IPS DF 19.7 (cell line): Measurements from ENCODE around the gene SACM1L.

Source experiments
- DNase-seq: peaks from one replicate; pipeline ENCODE4 v3.0.0-alpha.2; 2013; ENCODE audit warnings: low read depth, low spot score

SACM1L gene

DNA sequence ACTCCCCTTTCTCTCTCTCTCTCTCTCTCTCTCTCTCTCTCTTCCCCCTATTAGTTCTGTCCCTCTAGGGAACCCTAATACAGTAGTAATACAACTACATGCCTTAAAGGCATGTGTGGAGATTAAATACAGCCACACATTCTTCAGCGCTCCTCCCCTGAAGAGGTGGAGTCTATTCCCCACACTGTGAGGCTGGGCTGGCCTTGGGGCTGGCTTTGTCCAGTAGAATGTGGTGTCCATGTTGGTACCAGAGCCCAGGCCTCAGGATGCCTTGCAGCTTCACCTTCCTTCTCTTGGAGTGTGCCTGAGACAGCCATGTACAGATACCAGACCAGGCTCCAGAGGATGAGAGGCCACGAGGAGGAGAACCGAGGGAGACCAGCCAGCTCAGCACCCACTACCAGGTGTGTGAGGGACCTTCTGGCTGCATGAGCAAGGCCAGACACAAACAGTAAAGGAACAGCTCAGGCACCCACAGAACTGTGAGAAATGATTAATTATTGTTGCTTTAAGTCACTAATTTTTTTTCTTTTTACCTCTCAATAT is 96.5 kb downstream of the SACM1L start:
- DNase-seq, result no peak

DNA sequence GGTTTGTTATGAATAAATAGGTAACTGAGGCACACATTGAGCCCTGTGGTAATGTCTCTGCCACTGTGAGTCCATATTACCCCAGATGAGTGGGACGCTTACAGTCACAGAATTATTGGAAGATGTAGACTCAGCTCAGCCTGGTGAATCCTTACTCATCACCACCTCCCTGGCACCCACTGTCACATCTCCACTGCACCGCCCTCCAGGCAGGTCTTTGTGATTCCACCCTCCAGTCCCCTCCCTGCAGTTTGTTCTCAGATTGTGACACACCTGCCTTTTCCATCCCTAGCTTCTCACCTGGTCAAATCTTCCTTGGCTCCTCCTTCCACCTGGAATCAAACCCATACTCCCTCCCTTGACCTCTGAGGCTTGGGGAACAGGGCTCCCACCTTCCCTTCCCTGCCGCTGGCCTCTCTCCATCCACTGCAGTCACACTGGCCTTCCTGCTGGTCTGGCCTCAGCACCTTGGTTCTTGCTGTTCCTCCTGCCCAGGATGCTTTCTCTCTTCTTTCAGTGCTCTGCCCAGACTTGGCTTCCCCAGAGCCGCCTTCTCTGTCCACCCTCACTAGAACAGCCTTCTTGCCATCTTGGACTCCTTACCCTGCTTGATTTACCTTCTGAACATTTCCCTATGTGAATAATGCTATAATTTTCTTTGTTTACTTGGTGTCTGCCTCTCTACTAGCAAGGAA is 97.8 kb downstream of the SACM1L start:
- no peak for DNase-seq

DNA sequence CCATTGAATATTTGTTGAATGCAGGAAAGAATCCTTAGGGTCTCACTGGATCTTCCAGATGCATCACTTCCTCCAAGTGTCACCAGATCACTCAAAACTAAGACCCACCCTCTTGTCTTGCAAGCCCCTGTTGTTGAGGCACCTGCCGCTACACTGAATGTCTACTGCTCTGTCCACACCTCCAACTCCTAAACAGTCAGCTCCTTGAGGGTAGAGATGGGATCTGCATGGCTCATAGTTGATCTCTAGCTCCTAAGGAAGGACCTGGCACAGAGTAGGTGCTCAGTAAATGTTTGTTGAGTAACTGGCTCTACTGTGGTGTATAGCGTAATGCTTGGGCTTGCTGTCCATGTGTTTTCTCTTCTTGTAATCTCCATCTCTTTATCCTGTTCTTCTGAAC is 98.4 kb downstream of the SACM1L start:
- no peak for DNase-seq

DNA sequence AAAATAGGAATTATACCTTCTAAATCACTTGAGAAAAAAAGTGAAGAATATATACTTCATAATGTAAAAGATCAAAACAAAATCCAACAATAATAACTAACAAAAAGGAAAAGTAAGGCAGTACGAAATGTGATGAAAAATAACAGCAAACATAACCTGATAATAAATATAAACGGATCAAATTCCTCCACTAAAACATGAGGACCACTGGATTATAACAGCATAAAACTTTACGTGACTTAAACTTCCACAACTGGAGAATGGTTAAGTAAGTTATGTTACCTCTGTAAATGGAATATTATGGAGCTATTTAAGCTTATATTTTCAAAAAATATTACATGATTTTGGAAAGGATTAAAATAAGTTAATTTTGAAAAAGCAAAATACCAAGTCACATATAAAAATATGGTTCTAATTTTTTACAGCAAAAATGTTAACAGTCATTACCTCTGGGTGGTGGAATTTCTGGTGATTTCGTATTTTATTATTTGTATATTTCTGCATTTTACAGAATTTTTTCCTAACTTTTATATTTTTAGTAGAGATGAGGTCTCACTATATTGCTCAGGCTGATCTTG is 100.1 kb downstream of the SACM1L start:
- no peak for DNase-seq

DNA sequence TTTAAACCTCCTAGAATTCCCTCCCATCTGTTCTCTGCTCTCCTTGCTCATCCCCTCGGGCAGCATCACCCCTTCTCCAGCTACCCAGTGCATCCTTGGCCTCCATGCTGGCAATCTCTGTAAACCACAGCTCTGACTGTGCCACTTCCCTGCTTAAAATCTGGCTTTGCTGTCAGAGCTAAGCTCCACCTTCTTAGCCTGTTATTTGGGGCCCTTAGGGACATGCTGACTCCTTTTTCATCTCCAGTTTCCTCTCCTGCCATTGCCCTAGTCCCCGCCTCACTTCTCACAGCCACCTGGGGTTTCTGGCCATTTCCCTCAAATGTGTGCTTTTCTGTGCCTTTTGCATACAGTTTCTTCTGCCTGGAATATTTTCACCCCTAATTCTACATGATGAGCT is 101.4 kb downstream of the SACM1L start:
- no peak for DNase-seq

DNA sequence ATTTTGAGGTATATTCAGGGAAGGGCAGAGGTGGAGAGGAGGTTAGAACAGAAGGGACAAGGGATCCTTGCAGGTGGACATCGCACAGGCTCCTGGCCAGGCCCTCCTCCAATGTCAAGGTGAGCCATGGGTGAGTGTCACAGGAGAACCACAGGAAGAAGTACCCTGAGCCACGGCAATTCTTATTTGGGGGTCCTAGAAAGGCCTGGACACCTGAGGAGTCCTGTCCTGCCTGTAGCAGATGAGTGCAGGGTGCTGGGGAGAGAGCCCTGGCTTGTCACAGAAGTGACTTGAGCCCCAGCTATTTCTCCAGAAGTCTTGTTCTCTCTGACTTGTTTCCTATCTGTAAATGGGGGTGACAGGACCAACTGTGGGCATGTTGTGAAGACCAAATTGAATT is 102.8 kb downstream of the SACM1L start:
- no peak for DNase-seq

DNA sequence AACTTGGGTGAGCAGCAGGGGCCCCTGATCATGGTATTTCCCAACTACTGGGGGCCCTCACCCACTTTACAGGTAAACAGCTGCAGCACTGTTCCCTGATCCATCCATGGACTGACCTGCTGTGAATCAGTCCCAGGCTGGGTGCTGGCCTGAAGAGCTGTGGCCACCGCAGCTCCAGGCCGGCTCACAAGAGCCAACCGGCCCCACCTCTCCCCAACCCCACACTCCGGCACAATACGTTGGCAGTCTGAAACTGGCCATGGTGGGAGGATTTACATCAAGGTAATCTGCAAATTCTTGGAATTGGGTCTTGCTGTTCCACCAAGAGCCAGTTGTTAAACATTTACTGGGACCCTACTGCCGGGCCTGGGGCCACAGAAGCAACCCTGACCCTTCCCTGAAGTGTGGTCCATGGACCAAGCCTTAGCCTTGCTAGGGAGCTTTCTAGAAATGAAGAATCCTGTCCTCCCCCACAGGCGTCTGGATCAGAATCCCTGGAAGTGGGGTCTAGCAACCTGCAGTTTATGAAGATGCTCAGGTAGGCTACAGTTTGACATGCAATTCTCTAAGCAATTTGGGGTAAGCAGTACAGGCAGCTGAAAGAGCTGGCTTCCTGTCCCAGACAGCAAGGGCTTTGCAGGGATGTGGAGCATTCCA is 103.4 kb downstream of the SACM1L start:
- DNase-seq, result no peak

DNA sequence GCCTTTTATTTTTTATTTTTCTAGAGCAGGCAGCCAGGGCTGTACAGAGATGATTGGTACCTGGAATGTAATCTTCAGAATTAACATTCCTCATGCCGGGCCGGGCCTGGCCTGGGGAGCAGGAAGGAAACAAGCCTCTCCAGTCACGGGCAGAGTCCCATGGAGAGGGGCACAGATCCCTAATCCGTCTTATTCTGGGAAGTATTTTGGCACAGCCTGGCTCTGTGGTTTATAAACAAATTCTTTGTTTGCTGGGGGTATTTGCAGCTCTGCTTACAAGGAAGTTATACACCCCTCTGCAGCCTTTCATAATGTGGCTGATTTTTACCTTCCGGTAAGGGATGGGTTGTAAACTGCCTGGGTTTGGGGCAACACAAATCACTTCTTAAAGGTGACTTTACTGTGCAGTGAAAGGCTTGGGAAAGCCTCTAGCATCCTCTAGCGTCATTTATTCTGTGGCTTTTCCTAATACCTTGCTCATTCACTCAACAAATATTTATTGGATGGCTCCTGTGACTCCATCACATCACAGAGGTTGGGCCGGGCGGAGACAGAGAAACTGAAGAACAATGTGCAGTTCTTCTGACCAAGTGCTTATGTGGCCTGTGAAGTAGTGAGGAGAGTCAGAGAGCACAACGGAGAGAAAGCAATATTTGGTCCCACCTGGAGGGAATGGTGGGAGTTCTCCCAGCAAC is 104.4 kb downstream of the SACM1L start:
- DNase-seq, result no peak

DNA sequence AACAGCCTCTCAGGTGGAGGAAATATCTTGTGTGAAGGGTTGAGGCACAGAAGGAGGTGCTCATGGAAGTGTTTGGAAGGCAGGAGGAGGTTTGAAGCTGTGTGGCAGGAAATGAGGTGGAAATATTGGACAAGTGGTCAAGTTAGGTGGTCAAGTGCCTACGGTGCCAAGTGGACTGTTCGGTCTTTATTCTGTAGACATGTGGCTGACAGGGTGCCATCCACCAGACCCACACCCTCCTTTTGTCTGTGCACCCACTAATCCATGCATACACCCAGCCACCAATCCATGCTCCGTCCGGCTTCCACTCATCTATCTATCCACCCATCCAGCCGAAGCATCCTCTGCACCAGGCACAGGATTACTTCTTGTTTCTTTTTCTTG is 105.0 kb downstream of the SACM1L start:
- no peak for DNase-seq

DNA sequence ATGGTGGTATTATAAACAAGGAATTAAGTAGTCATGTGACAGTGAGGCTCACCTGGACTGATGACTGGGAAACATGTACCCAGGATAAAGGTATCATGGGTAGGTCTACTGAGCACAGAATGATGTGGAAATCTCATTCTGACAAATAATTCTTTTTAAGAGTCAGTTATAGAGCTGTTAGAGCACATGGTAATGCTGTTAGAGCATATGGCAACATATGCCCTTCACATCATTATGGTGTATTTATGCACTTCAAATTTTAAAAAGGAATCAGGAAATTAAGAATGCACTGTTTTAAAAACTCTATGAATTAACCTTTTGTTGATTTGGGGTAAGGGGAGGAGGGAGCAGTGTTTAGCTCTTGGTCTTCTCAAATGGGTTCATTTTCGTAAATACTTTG is 105.5 kb downstream of the SACM1L start:
- DNase-seq, result no peak
